Epithelial cell of prostate (primary cell): Measurements from ENCODE around the gene KIAA0513.

Source experiments
- DNase-seq: peaks from one replicate; pipeline ENCODE4 v3.0.0-alpha.2; 2011; ENCODE audit warnings: low read depth, low spot score
- H3K27ac ChIP-seq: fragments of 450-650 bp; 2 replicates; pipeline ENCODE4 v1.5.1; 2017; ENCODE audit warnings: mild to moderate bottlenecking

KIAA0513 gene

DNA sequence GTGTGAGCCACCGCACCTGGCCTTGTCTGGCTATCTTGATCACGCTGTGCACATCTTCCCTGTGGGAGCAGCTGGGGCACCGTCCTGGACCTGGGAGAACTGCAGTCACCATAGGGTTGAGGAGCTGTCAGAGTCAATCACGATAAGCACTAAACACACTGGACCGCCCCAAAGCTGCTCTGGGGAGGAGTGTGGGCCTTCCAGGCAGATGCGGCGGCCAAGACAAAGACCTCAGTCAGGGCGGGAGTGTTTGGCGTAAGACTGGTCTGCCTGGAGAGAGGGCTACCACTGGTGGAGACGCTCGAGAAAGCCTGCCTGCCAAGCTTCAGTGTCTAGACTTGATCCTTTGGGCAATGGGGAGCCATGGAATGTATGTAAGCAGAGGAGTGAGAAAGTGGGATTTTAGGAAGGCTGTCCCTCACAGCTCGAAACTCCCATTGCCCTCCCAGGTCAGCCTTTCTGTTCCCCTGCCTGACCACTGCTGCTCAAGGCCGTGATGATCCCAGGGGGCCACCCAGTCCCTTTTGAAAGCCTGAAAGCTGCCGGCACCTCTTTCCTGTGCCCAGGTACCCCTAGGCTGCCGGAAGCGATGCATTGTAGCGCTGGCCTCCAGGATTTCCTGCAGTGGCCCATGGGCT, 114.0 kb downstream of the KIAA0513 start:
- no peak for DNase-seq
- H3K27ac ChIP-seq, result no peak overlapping the region

GRCh38 chr16:85142129-85142513, 114.5 kb downstream of the KIAA0513 start:
- H3K27ac ChIP-seq, result no peak overlapping the region
- no peak for DNase-seq

GRCh38 chr16:85142771-85143211, 115.2 kb downstream of the KIAA0513 start:
- DNase-seq, result no peak
- no peak overlapping the region for H3K27ac ChIP-seq
